ENCODE data around the gene MFSD2A.

- TF ChIP-seq POLR2A (IDR thresholded peaks at IDR 0.05; ENCODE audit: low read depth, low read length) (no peak), TAF1 (IDR thresholded peaks at IDR 0.05; ENCODE audit: low read depth, low read length) (no peak)
Measured at GRCh38 chr1:39905172-39905571, 49.8 kb upstream of the MFSD2A start.

Measured in GM12891 (cell line).